Measurements from ENCODE around the gene NSD2.

NSD2 gene

GRCh38 chr4:1874201-1874600, 3.0 kb downstream of the NSD2 start:
- TF ChIP-seq REST (IDR thresholded peaks at IDR 0.05; ENCODE audit: insufficient read depth in 1 of 2, low read depth in 2 of 2, low read length in 2 of 2) (no peak), FOXP2 (optimal IDR thresholded peaks at IDR 0.05; ENCODE audit: borderline replicate concordance, extremely low read depth, extremely low read length, insufficient read depth) (no peak), SIN3A (IDR thresholded peaks at IDR 0.05; ENCODE audit: borderline replicate concordance, insufficient read depth, low read length) (no peak), POLR2AphosphoS5 (IDR thresholded peaks at IDR 0.05; ENCODE audit: low read depth, low read length) (no peak), TAF1 (IDR thresholded peaks at IDR 0.05; ENCODE audit: borderline replicate concordance, insufficient read depth, low read length) (no peak)

- TF ChIP-seq POLR2AphosphoS5 (IDR thresholded peaks at IDR 0.05; ENCODE audit: low read depth, low read length) (no peak), FOXP2 (optimal IDR thresholded peaks at IDR 0.05; ENCODE audit: borderline replicate concordance, extremely low read depth, extremely low read length, insufficient read depth) (no peak), SIN3A (IDR thresholded peaks at IDR 0.05; ENCODE audit: borderline replicate concordance, insufficient read depth, low read length) (no peak), REST (IDR thresholded peaks at IDR 0.05; ENCODE audit: insufficient read depth in 1 of 2, low read depth in 2 of 2, low read length in 2 of 2) (no peak), TAF1 (IDR thresholded peaks at IDR 0.05; ENCODE audit: borderline replicate concordance, insufficient read depth, low read length) (no peak)
Observed at GRCh38 chr4:1879485-1879884, 8.3 kb downstream of the NSD2 start.

GRCh38 chr4:1880332-1880731, 9.1 kb downstream of the NSD2 start:
- TF ChIP-seq SIN3A (IDR thresholded peaks at IDR 0.05; ENCODE audit: borderline replicate concordance, insufficient read depth, low read length) (no peak), TAF1 (IDR thresholded peaks at IDR 0.05; ENCODE audit: borderline replicate concordance, insufficient read depth, low read length) (no peak)

GRCh38 chr4:1882850-1883271, 11.7 kb downstream of the NSD2 start:
- TF ChIP-seq POLR2AphosphoS5 (IDR thresholded peaks at IDR 0.05; ENCODE audit: low read depth, low read length) (no peak), TAF1 (IDR thresholded peaks at IDR 0.05; ENCODE audit: borderline replicate concordance, insufficient read depth, low read length) (no peak), REST (IDR thresholded peaks at IDR 0.05; ENCODE audit: insufficient read depth in 1 of 2, low read depth in 2 of 2, low read length in 2 of 2) (no peak), SIN3A (IDR thresholded peaks at IDR 0.05; ENCODE audit: borderline replicate concordance, insufficient read depth, low read length) (no peak), FOXP2 (optimal IDR thresholded peaks at IDR 0.05; ENCODE audit: borderline replicate concordance, extremely low read depth, extremely low read length, insufficient read depth) (no peak)

- no peak for TF ChIP-seq REST (IDR thresholded peaks at IDR 0.05; ENCODE audit: insufficient read depth in 1 of 2, low read depth in 2 of 2, low read length in 2 of 2)
Observed at GRCh38 chr4:1883583-1883982, 12.4 kb downstream of the NSD2 start.

Data from PFSK-1 (cell line).